ENCODE measurements around the gene TGFB2. TPM values are rescaled to one million over a fixed set of nuclear protein-coding genes. Genes with fewer than 3 reads are reported as not detected.

TGFB2 gene
- total RNA-seq, 1 experiment from 2014 or later, result not detected

DNA sequence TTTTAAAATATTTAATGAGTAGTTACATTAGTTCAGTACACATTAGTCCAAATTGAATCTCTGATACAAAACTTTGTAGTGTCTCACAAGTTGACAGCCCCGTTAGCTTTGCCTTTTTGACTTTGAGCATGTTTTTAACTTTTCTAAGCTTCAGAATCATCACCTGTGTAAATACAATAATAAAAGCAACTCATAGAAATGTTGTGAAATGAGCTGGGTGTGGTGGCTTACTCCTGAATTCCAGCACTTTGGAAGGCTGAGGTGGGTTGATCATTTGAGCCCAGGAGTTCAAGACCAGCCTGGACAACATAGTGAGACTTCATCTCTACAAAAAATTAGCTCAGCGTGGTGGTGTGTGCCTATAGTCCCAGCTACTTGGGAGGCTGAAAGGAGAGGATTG, 49.0 kb upstream of the TGFB2 start:
- Histone ChIP-seq H4K5ac (ENCODE audit: insufficient read length, low read depth, low read length) (no peak overlapping the region), H4K8ac (replicated peaks; ENCODE audit: insufficient read length, low read depth, low read length) (no peak overlapping the region), H2BK120ac (ENCODE audit: low read depth, low read length, poor library complexity, severe bottlenecking) (no peak overlapping the region), H3K79me1 (ENCODE audit: insufficient read depth, low read depth, low read length, poor library complexity, severe bottlenecking) (no peaks in the 10 kb centered on the region), H3K27ac (ENCODE audit: insufficient read length, low read depth, low read length) (no peak overlapping the region), H3K18ac (ENCODE audit: insufficient read length, low read depth, low read length) (no peak overlapping the region), H2BK12ac (ENCODE audit: insufficient read length, low read depth, low read length) (no peak overlapping the region), H2BK5ac (ENCODE audit: insufficient read length, low read length) (no peak overlapping the region), H4K91ac (ENCODE audit: insufficient read length, low read depth, low read length) (no peak overlapping the region), H3K4me1 (ENCODE audit: insufficient read depth, low read length) (peaks cover 5% of the 10 kb centered on the region; the same call in 1 of the 2 replicates), H3K27me3 (ENCODE audit: insufficient read depth, low read length) (no peaks in the 10 kb centered on the region), H3K4ac (ENCODE audit: low read depth, low read length) (no peak overlapping the region), H4K20me1 (ENCODE audit: control insufficient read depth, insufficient read depth, insufficient read length) (no peaks in the 10 kb centered on the region), H2BK20ac (ENCODE audit: low read depth, low read length, poor library complexity, severe bottlenecking) (no peak overlapping the region), H2AK5ac (ENCODE audit: insufficient read length, low read length) (no peak overlapping the region), H3T11ph (ENCODE audit: low read length) (no peak overlapping the region), H3K9ac (ENCODE audit: extremely low read depth, insufficient read length, low read length) (no peak overlapping the region), H2BK15ac (ENCODE audit: low read depth, low read length) (no peak overlapping the region), H3K14ac (ENCODE audit: insufficient read depth, low read length) (no peak overlapping the region), H2AFZ (ENCODE audit: low read length) (no peak overlapping the region), H3K23ac (ENCODE audit: insufficient read length, low read depth, low read length) (no peak overlapping the region), H3K23me2 (ENCODE audit: insufficient read length, low read depth, low read length, poor library complexity, severe bottlenecking) (no peaks in the 10 kb centered on the region), H3K56ac (ENCODE audit: insufficient read length, low read depth, low read length) (no peak overlapping the region), H3K4me2 (ENCODE audit: insufficient read depth, insufficient read length, low read length) (no peak overlapping the region), H3K9me3 (ENCODE audit: control insufficient read depth, low read depth, low read length) (no peaks in the 10 kb centered on the region), H3K79me2 (ENCODE audit: insufficient read depth, low read length) (peaks cover 2% of the 10 kb centered on the region; the same call in 1 of the 2 replicates)
- Mint-ChIP-seq H3K27me3 (ENCODE audit: low read depth) (no peaks in the 10 kb centered on the region), H3K36me3 (ENCODE audit: insufficient read depth in 1 of 3, low read depth in 3 of 3) (peaks cover 10 to 14% (median 10%) of the 10 kb centered on the region in 3 experiments; a peak in 6 of 7 replicates), H3K9me3 (no peaks in the 10 kb centered on the region), H3K27ac (peak overlapping the region; percentile 83 to 97 (median 87); a peak in 5 of 7 replicates), H3K4me1 (peaks cover 63 to 64% of the 10 kb centered on the region in 2 experiments), H3K4me3 (peak overlapping the region in 1 of 2 experiments; percentile 48; a peak in 3 of 5 replicates)
- DNase-seq, result no peak
- WGBS (ENCODE audit: extremely low coverage, insufficient read length, low lambda C conversion rate), result no CpG with 5 or more reads among the region's 2 CpGs
- TF ChIP-seq, protein P1, sequence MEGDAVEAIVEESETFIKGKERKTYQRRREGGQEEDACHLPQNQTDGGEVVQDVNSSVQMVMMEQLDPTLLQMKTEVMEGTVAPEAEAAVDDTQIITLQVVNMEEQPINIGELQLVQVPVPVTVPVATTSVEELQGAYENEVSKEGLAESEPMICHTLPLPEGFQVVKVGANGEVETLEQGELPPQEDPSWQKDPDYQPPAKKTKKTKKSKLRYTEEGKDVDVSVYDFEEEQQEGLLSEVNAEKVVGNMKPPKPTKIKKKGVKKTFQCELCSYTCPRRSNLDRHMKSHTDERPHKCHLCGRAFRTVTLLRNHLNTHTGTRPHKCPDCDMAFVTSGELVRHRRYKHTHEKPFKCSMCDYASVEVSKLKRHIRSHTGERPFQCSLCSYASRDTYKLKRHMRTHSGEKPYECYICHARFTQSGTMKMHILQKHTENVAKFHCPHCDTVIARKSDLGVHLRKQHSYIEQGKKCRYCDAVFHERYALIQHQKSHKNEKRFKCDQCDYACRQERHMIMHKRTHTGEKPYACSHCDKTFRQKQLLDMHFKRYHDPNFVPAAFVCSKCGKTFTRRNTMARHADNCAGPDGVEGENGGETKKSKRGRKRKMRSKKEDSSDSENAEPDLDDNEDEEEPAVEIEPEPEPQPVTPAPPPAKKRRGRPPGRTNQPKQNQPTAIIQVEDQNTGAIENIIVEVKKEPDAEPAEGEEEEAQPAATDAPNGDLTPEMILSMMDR (conservative IDR thresholded peaks at IDR 0.05), result no peak
